NCI-H748 (cell line): ENCODE results near the gene DTYMK.
"Not testable (repeated sequence)": the region's sequence is repeated elsewhere in the genome, so short reads cannot be mapped to it uniquely, and the experiment has no call there.

Experiments
- DNase-seq: peaks from one replicate; lab custom pipeline; 2025; ENCODE audit not compliant: unreplicated experiment; lab: John Stamatoyannopoulos, UW

Gene DTYMK

DNA sequence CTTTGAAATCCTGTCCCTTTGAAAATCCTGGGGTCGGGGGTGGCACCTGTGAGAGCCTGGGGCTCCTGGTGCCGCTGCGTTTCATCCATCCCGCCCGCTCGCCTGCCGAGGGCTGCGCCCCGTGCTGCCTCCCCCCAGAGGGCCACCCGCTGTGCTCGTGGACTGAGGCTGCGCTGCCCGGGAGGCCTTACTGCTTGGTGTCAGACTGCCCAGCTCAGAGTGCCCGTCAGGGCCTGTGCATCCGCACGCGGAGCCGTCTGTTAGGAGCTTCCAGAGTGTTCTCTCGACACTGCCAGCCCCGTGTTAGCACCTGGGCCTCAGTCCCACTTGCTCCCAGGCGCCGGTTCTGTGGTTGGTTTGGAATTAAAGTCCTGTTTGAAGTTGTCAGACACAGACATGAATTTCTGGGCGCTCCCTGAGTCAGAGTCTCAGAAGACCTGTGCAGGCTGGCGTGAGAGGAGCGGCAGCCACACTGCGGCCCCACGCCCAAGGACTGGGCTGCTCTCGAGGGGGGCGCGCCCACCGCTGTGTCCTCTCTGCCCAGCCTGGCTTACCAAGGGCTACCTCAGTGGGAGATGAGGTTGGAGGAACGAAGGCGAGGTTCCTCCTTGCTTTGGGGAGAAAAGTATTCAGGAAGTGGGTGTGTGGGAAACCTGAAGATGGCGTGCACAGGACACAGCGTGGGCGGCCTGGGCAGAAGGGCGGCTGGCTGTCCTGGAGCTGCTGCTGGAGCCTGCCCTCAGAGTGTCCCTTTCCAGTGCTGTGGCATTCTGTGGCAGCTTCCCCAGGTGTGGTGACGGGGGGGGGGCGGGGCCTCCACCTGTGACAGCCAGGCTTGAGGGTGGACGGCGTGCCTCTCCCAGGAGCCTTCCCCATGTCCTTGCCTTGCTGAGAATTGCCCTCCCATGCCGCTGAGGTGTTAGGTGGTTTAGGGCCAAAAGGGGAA is 14.1 kb downstream of the DTYMK start:
- no peak for DNase-seq

DNA sequence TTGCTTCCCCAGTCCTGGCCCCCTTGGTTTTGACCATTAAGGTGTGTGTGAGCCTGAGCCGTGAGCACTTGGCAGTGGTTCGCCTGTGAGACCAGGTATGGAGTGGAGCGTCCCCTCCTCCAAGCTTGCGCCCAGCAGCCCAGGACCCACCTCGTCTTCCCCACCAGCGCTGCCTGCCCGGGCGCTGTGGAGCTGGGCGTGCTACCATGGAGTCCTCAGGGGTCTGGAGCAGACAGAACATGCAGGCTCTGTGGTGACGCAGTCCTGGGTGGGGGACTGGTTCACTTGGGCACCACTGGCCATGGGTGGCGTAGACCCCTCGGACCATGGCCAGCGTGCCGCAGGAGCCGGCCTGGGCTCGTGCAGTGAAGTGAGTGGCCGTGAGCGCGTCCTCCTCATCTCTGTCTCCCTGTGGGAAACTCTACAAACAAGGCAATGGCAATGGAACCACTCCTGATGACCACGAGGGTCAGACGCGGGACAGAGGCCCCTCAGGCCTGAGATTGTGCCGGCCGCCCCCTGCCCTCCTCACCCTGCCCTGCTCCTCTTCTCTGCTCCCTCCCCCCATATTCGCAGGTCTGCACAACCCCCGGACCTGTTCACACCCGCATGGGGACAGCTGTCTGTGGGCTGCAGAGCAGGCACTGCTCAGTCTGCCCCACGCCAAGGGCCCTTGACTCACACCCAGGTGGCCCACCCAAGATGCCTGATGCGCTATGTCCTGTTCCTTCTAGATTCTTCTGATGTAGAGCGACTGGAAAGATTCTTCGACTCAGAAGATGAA is 15.0 kb downstream of the DTYMK start:
- no peak for DNase-seq

- no peak for DNase-seq
Measured at GRCh38 chr2:241670333-241671110, 16.1 kb downstream of the DTYMK start.

DNA sequence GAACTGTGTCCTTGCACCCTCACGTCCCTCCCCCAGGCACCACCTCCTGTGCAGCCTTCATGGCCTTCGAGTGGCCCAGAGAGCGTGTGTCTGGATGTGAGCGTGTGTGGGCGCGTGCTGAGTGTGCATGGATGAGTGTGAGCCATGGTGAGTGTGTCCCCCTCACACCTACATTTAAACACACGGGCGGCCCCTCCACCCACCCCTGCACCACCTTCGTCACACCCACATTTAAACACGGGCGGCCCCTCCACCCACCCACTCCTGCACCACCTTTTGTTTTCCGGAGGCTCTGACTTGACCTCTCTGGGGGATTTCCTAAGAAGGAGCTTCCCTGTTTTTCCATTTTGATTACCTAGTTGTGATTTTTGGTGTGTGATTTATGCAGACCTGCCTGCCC is 17.8 kb downstream of the DTYMK start:
- no peak for DNase-seq

DNA sequence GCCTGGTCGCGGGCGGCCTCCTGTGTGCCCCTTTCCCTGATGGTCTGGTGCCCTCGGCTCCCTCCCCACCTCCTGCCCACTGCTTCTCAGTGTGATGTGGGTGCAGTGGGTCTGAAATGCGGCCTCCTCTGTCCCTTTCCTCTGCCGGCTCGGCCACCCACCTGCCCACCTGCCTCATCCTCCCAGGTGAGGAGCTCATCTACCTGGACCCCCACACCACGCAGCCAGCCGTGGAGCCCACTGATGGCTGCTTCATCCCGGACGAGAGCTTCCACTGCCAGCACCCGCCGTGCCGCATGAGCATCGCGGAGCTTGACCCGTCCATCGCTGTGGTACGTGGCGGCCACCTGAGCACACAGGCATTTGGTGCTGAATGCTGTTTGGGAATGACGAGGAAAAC is 18.3 kb downstream of the DTYMK start:
- DNase-seq, result no peak

DNA sequence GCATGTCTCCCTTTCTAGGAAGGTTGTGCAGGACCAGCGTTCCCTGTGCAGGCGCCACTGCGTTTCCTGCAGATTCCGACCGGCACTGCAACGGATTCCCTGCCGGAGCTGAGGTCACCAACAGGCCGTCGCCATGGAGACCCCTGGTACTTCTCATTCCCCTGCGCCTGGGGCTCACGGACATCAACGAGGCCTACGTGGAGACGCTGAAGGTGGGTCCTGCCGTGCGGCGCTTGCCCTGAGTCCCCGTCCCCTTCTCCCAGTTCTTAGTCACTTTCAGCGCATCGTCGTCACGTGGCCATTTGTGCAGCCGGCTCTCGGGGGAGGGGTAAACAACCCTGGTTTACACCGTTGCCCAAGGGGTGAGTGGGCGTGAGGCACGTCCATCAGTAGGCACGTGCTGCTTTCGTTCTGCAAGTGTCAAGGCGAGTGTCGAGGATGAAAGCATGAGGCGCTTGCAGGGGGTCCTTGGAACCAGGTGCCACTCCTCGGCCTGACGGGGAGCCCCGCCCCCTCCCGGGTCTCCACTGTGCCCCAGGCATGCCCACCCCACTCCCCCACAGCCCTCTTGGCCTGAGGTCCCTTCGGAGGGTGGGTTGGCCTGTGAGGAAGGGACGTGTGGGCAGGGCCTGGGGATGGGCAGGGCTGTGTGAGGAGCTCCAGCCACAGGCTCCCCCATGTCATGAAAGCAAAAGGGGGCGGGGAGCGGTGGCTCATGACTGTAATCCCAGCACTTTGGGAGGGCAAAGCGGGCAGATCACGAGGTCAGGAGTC is 19.8 kb downstream of the DTYMK start:
- DNase-seq, result no peak

DNA sequence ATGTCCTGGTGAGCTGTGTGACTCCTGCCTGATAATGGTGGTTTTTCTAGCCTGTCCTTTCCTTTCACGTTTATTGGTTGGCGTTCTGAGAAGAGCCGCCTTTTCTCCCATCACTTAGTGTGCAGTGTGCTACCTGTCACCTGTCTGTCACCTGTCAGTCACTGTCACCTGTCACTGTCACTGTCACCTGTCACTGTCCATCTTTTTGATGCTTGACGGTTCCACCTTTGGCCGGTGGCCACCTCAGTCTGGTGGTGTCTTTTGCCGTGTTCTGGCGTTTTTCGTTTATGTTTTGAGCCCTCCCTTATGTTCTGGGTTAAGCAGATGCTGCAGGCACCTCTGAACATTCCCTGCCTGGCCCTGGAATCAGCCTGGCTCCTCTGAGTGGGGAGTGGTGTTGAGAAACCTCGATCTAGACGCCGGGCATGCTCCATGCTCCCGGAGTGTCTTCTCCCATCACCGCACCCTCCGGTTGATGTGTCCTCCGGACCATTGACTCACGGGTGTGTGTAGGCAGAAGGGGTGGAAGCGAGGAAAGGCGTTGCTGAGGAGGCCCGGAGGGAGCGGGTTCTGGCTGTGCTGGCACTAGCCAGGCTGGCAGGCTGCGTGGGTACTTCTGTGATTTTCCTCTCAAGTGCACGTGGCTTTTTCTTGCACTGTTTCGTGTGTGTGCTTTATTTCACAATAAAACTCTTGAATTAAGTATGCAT is 20.7 kb downstream of the DTYMK start:
- no peak for DNase-seq

GRCh38 chr2:241662731-241663130 is 23.9 kb downstream of the DTYMK start:
- not testable (repeated sequence) for DNase-seq

GRCh38 chr2:241660593-241661213 is 25.9 kb downstream of the DTYMK start:
- no peak for DNase-seq

GRCh38 chr2:241659150-241659739 is 27.4 kb downstream of the DTYMK start:
- DNase-seq, result peak; percentile 66

GRCh38 chr2:241658296-241658695 is 28.3 kb downstream of the DTYMK start:
- no peak for DNase-seq

DNA sequence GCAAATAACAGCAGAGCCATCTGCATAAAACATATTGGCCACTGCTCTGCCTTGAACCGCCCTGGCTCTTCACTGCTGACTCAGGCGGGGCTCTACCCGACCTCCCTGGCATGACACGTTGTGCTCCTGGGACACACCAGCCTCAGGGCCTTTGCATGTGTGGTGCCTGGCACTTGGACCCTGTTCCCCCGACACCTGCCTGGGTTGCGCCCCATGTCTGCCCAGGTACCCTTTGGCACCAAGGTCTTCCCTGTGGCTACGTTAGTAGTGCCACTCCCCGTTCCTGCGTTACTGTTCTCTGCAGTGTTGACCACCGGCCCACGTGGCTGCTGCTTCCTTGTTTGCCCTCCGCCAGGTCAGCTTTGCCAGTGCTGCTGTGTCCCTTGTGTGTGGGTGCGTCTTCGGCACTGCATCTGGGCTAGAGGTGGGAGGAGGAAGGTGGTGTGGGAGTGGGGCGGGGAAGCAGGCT is 28.8 kb downstream of the DTYMK start:
- DNase-seq, result no peak

DNA sequence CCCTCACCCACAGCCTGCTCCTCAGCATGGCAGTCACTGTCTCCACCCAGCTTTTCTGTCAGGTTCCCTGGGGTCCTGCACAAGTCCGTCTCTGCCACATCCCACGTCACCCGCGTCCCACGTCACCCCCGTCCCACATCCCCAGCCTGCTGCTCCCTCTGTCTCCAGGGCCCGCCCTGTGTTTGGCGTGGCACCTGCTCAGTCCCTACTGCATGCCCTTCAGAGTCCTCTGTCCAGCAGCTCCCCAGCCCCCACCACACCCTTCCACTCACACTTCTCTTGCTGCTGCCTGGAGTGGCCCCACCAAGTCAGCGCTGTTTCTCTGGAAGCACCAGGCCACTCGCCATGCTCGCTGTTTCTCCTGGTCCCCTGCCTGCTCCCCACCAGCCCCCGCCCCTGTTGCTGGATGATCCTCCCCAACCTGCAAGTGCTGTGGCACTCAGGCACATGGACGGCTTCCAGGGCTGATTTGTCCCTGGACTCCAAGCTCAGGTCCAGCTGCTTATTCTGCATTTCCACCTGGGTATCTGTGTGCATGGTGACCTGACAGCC is 30.3 kb downstream of the DTYMK start:
- no peak for DNase-seq

DNA sequence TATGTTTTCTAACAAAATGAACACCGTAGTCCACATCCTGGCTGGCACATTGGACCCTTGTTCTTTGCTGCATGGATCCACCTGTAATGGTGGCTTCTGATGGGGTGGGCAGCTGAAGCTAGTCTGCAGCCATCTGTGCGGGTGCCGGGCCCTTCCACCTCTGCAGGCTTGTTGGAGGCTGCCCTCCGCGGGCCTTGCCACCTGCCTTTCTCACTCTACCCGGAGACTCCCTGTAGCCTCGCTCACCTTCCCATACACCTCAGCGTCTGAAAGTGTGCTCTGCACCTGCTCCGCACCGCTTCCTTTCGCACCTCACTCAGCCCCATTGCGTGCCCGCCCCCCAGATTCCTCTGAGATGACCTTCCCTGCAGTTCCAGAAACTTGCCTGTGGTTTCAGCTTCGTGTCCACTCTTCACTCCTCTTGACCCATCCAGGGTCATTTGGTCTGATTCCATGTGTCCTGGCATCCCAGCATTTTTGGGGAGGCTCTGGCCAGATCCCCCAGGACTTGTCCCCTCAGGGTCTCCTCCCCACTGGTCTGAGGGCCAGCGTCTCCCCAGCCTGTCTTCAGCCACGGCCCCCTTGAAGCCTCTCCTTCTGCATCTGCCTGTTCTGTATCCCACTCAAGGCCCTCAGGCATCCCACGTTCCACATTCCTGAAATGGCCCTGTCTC is 31.0 kb downstream of the DTYMK start:
- DNase-seq, result no peak

- no peak for DNase-seq
Measured at GRCh38 chr2:241654551-241654950, 32.1 kb downstream of the DTYMK start.

DNA sequence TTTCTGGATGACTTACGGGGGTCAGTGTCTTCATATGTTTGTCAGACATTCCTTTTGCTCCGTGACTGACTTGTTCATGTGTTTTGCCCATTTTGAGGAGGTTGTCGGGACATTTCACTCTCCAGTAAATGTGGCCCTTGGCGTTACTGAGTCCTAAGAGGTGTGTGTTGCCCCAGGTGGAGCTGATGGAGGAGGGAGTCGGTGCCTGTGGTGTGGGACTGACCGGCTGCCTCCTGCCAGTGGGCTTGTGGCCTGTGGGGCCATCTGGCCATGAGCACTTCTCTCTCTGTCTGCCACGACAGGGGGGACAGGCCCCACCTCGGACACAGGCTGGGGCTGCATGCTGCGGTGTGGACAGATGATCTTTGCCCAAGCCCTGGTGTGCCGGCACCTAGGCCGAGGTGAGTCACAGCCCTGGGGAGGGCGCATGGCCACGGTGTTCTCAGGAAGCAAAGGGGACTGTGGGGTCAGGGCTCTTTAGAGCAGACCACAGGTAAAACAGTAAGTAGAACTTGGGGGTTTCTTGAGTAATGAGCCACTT is 33.3 kb downstream of the DTYMK start:
- DNase-seq, result no peak

- no peak for DNase-seq
Measured at GRCh38 chr2:241652722-241653121, 33.9 kb downstream of the DTYMK start.

DNA sequence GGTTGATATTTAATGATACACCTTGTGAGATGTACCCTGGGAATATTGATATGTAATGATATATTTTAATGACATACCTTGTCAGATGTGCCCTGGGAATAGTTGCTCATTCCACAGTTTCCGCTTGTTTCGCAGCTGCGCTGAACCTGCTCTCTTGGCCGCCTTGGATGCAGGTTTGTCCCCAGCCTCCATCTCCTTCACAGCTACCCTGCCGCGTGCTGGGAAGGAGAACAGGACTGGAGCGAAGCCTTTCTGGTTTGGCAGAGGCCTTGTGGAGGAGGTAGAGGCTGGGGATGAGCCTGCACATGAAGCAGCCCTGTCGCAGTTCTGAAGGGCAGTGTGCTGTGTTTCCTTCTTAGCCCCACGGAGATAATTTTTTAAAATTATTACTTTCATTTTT is 34.5 kb downstream of the DTYMK start:
- no peak for DNase-seq
